H9 (cell line): ENCODE measurements around the gene C8G. TPM values are rescaled to one million over a fixed set of nuclear protein-coding genes. Genes with fewer than 3 reads are reported as not detected.

Source experiments
- DNase-seq: peaks from one replicate; pipeline ENCODE4 v3.0.0-alpha.2; 2017
- H2AFZ ChIP-seq: one replicate; pipeline ENCODE4 v1.6.1; 2013; ENCODE audit warnings: mild to moderate bottlenecking, low read length, control low read depth, moderate library complexity
- H2AK5ac ChIP-seq: 2 replicates; pipeline ENCODE4 v1.6.1; 2013; ENCODE audit warnings: low read length, control low read depth, mixed read lengths; ENCODE audit not compliant: insufficient read length
- H2BK120ac ChIP-seq: one replicate; pipeline ENCODE4 v1.6.1; 2013; ENCODE audit warnings: low read depth, mild to moderate bottlenecking, low read length, control low read depth, inconsistent platforms; ENCODE audit not compliant: poor library complexity, severe bottlenecking
- H2BK12ac ChIP-seq: 2 replicates; pipeline ENCODE4 v1.6.1; 2013; ENCODE audit warnings: low read length, control low read depth, mixed read lengths, low read depth; ENCODE audit not compliant: insufficient read length
- H2BK15ac ChIP-seq: 2 replicates; pipeline ENCODE4 v1.6.1; 2013; ENCODE audit warnings: low read depth, low read length, control low read depth
- H2BK20ac ChIP-seq: one replicate; pipeline ENCODE4 v1.6.1; 2013; ENCODE audit warnings: low read depth, mild to moderate bottlenecking, low read length, control low read depth, inconsistent platforms; ENCODE audit not compliant: poor library complexity, severe bottlenecking
- H2BK5ac ChIP-seq: 2 replicates; pipeline ENCODE4 v1.6.1; 2013; ENCODE audit warnings: low read length, control low read depth, mixed read lengths; ENCODE audit not compliant: insufficient read length
- H3K14ac ChIP-seq: 2 replicates; pipeline ENCODE4 v1.6.1; 2013; ENCODE audit warnings: low read length, control low read depth; ENCODE audit not compliant: insufficient read depth
- H3K18ac ChIP-seq: 2 replicates; pipeline ENCODE4 v1.6.1; 2013; ENCODE audit warnings: low read depth, mild to moderate bottlenecking, mixed read lengths, low read length, control low read depth; ENCODE audit not compliant: insufficient read length
- H3K23ac ChIP-seq: 2 replicates; pipeline ENCODE4 v1.6.1; 2013; ENCODE audit warnings: low read length, control low read depth, mixed read lengths, low read depth; ENCODE audit not compliant: insufficient read length
- H3K23me2 ChIP-seq: 2 replicates; pipeline ENCODE4 v1.6.1; 2013; ENCODE audit warnings: low read depth, mild to moderate bottlenecking, mixed read lengths, low read length, control low read depth; ENCODE audit not compliant: insufficient read length, poor library complexity, severe bottlenecking
- H3K27ac ChIP-seq: 2 replicates; pipeline ENCODE4 v1.5.1; 2013; ENCODE audit warnings: low read length, control low read depth, mixed read lengths, low read depth; ENCODE audit not compliant: insufficient read length
- H3K27me3 ChIP-seq: 2 replicates; pipeline ENCODE4 v1.6.1; 2013; ENCODE audit warnings: low read length, control low read depth, inconsistent platforms; ENCODE audit not compliant: insufficient read depth
- H3K4ac ChIP-seq: 2 replicates; pipeline ENCODE4 v1.6.1; 2013; ENCODE audit warnings: low read depth, mild to moderate bottlenecking, control low read depth, inconsistent platforms, low read length, moderate library complexity
- H3K4me1 ChIP-seq: 2 replicates; pipeline ENCODE4 v1.6.1; 2013; ENCODE audit warnings: low read length, control low read depth, inconsistent platforms; ENCODE audit not compliant: insufficient read depth
- H3K4me2 ChIP-seq: 2 replicates; pipeline ENCODE4 v1.6.1; 2013; ENCODE audit warnings: low read length, control low read depth, mixed read lengths; ENCODE audit not compliant: insufficient read length, insufficient read depth
- H3K56ac ChIP-seq: 2 replicates; pipeline ENCODE4 v1.6.1; 2013; ENCODE audit warnings: low read depth, mild to moderate bottlenecking, mixed read lengths, low read length, control low read depth; ENCODE audit not compliant: insufficient read length
- H3K79me1 ChIP-seq: 2 replicates; pipeline ENCODE4 v1.6.1; 2013; ENCODE audit warnings: low read depth, mild to moderate bottlenecking, moderate library complexity, low read length, control low read depth, inconsistent platforms; ENCODE audit not compliant: insufficient read depth, poor library complexity, severe bottlenecking
- H3K79me2 ChIP-seq: 2 replicates; pipeline ENCODE4 v1.6.1; 2013; ENCODE audit warnings: low read length, control low read depth, inconsistent platforms; ENCODE audit not compliant: insufficient read depth
- H3K9ac ChIP-seq: 2 replicates; pipeline ENCODE4 v1.6.1; 2013; ENCODE audit warnings: low read length, control low read depth, mixed read lengths; ENCODE audit not compliant: insufficient read length; ENCODE audit errors: extremely low read depth
- H3K9me3 ChIP-seq: one replicate; pipeline ENCODE4 v1.6.1; 2013; ENCODE audit warnings: low read depth, low read length, inconsistent platforms; ENCODE audit not compliant: control insufficient read depth
- H3T11ph ChIP-seq: one replicate; pipeline ENCODE4 v1.6.1; 2013; ENCODE audit warnings: mild to moderate bottlenecking, low read length, control low read depth, inconsistent platforms
- H4K20me1 ChIP-seq: one replicate; pipeline ENCODE4 v1.6.1; 2013; ENCODE audit not compliant: control insufficient read depth, insufficient read length, insufficient read depth
- H4K5ac ChIP-seq: 2 replicates; pipeline ENCODE4 v1.6.1; 2013; ENCODE audit warnings: low read depth, mild to moderate bottlenecking, mixed read lengths, low read length, control low read depth; ENCODE audit not compliant: insufficient read length
- H4K8ac ChIP-seq: replicated peaks from 2 replicates; pipeline ENCODE4 v1.6.1; 2013; ENCODE audit warnings: low read length, control low read depth, mixed read lengths, low read depth; ENCODE audit not compliant: insufficient read length
- H4K91ac ChIP-seq: 2 replicates; pipeline ENCODE4 v1.6.1; 2013; ENCODE audit warnings: low read depth, mild to moderate bottlenecking, moderate library complexity, mixed read lengths, low read length, control low read depth; ENCODE audit not compliant: insufficient read length
- H3K27ac Mint-ChIP-seq, 3 experiments: 2 replicates in 2 of 3; 3 replicates in 1 of 3; pipeline ENCODE4 v1.8.0; 2020 to 2021; ENCODE audit warnings: mixed read lengths in 3 of 3, mild to moderate bottlenecking in 1 of 3, moderate library complexity in 1 of 3
- H3K27me3 Mint-ChIP-seq: 2 replicates; pipeline ENCODE4 v1.8.0; 2021; ENCODE audit warnings: low read depth, mild to moderate bottlenecking, moderate library complexity, mixed read lengths
- H3K36me3 Mint-ChIP-seq, 3 experiments: 2 replicates in 2 of 3; 3 replicates in 1 of 3; pipeline ENCODE4 v1.8.0; 2020 to 2021; ENCODE audit warnings: low read depth in 3 of 3, mixed read lengths in 3 of 3; ENCODE audit not compliant: insufficient read depth in 1 of 3
- H3K4me1 Mint-ChIP-seq, 2 experiments: 2 replicates each; pipeline ENCODE4 v1.8.0; 2020; ENCODE audit warnings: mixed read lengths in 2 of 2
- H3K4me3 Mint-ChIP-seq, 2 experiments: 2 replicates in 1 of 2; 3 replicates in 1 of 2; pipeline ENCODE4 v1.8.0; 2020 to 2021; ENCODE audit warnings: mild to moderate bottlenecking in 2 of 2, mixed read lengths in 2 of 2, moderate library complexity in 1 of 2
- H3K9me3 Mint-ChIP-seq, 2 experiments: 2 replicates in 1 of 2; 3 replicates in 1 of 2; pipeline ENCODE4 v1.8.0; 2020; ENCODE audit warnings: mild to moderate bottlenecking in 2 of 2, mixed read lengths in 2 of 2, moderate library complexity in 1 of 2
- CTCF ChIP-seq: fragments of 200-600 bp; sonication (generic); conservative IDR thresholded peaks from 3 replicates; pipeline ENCODE4 v1.8.0; 2021; ENCODE audit warnings: antibody characterized with exemption, mild to moderate bottlenecking
- WGBS: extraction: QIAGEN DNeasy Blood & Tissue Kit; methylation state at CpG from one replicate; pipeline ENCODE4 v1.1.7; 2013; ENCODE audit warnings: missing lambda C conversion rate, low lambda C conversion rate, mixed read lengths; ENCODE audit not compliant: insufficient read length; ENCODE audit errors: extremely low coverage; 5-methylcytosine and 5-hydroxymethylcytosine counted together
- total RNA-seq: library from RNA; stranded (reverse); gene quantifications from 2 replicates; pipeline ENCODE4 v1.2.1, GENCODE V29; 2021

The C8G gene
- total RNA-seq, 1 experiment from 2014 or later, result 0.96 TPM

- Mint-ChIP-seq H3K4me1 (0 out of 4 replicates have a peak, but pooled peaks cover 0 to 5% of the 10 kb centered on the region in 2 experiments), H3K27me3 (peaks cover 12% of the 10 kb centered on the region), H3K9me3 (peaks cover 6% of the 10 kb centered on the region in 2 experiments; a peak in 4 of 5 replicates), H3K27ac (no peak overlapping the region), H3K4me3 (no peak overlapping the region), H3K36me3 (no peaks in the 10 kb centered on the region; a peak in 1 of 7 replicates)
- no peak overlapping the region for H3K56ac ChIP-seq
- H4K20me1 ChIP-seq, result peaks cover 2% of the 10 kb centered on the region
- WGBS, result no CpG with 5 or more reads among the region's 19 CpGs
- no peaks in the 10 kb centered on the region for H3K79me1 ChIP-seq
- no peak overlapping the region for H3K4ac ChIP-seq
- H3K18ac ChIP-seq, result no peak overlapping the region
- H2AK5ac ChIP-seq, result no peak overlapping the region
- H3K23me2 ChIP-seq, result no peaks in the 10 kb centered on the region
- H2BK15ac ChIP-seq, result no peak overlapping the region
- no peaks in the 10 kb centered on the region for H3K9me3 ChIP-seq
- H4K91ac ChIP-seq, result no peak overlapping the region
- H3K14ac ChIP-seq, result no peak overlapping the region
- no peak overlapping the region for H3T11ph ChIP-seq
- no peak overlapping the region for H3K27ac ChIP-seq
- H2BK120ac ChIP-seq, result no peak overlapping the region
- H4K8ac ChIP-seq, result no peak overlapping the region
- H3K23ac ChIP-seq, result no peak overlapping the region
- H3K79me2 ChIP-seq, result no peaks in the 10 kb centered on the region
- H2BK20ac ChIP-seq, result no peak overlapping the region
- no peaks in the 10 kb centered on the region for H3K27me3 ChIP-seq
- no peak overlapping the region for H2AFZ ChIP-seq
- H3K9ac ChIP-seq, result no peak overlapping the region
- no peak for TF ChIP-seq CTCF
- no peak for DNase-seq
- H4K5ac ChIP-seq, result no peak overlapping the region
- no peak overlapping the region for H3K4me2 ChIP-seq
- H2BK12ac ChIP-seq, result no peak overlapping the region
- no peak overlapping the region for H2BK5ac ChIP-seq
- no peaks in the 10 kb centered on the region for H3K4me1 ChIP-seq
Measured at GRCh38 chr9:136960212-136960937, 15.3 kb downstream of the C8G start.
